ENCODE measurements around the gene MBNL1.

MBNL1 gene, protein sequence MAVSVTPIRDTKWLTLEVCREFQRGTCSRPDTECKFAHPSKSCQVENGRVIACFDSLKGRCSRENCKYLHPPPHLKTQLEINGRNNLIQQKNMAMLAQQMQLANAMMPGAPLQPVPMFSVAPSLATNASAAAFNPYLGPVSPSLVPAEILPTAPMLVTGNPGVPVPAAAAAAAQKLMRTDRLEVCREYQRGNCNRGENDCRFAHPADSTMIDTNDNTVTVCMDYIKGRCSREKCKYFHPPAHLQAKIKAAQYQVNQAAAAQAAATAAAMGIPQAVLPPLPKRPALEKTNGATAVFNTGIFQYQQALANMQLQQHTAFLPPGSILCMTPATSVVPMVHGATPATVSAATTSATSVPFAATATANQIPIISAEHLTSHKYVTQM

DNA sequence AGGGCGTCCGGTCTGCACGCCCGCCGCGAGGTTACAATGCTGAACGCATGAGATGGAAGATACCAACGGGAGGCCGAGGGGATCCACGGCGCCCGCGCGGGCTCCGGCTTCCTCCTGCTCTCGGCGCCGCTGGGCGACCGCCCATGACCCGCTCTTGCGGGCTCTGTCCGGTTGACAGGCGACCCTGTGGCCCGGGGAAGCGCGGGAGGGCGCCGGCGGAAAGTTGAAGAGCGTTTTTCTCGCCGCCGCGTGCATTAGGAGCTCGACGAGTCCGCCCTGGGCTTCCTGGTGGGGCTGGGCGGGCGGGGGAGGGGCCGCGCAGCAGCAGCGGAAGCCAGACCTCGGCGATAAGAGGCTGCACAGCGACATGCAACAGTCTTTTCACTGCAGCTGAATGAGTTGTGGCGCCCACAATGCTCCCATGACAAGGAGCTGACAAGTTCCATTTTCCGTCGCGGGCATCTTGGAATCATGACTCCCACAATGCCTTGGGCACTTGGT, at the start of gene MBNL1:
Gene MBNL1, plus strand, starts transcription at position 375 of the 501 bp plus-strand sequence. CDS start 31,265 bp downstream, outside the sequence.
- peak; percentile 87 for DNase-seq

DNA sequence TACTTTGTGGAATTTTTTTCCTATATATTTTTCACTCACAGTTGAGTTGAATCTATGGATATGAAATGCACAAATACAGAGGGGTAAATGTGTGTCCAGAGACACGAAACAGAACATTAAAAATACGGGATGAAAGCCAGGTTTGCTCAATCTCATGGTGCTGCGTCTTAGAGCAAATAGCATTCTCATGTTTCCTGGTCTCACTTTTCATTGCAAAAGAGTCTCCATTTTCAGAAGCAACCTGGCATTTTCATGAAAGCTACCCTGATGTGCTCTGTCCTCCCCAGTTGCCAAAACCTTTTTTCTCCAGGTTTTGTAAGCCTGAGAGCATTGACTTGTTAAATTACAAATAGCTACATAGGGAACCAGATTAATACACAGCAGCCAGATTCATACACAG, 49.5 kb upstream of the MBNL1 start:
- DNase-seq: no peak

DNA sequence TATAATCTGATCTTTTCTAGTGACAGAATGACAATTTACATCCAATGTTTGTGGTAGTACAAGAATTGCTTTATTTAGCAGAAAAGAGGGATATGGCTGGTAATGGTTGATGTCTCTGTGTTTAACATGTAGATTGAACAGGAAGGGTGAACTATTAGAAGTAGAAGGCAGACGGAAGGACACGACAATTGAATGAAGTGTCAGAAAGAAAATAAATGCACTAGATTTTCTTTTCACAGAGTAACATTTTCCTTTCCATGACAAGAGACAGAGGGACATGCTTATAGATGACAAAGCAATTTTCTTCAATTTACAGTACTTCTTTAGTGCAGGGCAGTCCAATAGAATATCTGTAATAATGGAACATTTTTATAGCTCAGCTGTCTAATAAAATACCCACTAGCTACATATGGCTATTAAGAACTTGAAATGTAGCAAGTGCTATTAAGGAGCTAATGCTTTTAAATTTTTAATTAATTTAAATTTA, 48.9 kb upstream of the MBNL1 start:
- no peak for DNase-seq

DNA sequence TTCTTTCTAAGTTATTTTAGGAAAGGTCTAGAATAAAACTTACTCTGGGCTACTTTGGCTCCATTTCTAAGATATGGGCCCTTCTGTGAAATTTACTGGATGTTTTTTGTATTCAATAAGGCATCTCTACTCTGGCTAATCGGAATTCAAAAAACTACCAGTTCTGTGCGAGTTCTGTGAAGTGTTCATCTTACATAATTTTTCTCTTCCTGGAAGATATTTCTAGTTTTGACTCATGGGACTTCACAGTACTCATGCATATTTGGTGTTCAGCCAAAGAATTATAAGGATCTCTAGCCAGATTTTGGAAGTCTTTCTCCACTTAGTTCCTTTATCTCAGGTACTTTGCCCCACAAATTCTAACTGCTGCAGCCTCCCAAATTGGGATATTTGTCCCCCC, 46.4 kb upstream of the MBNL1 start:
- DNase-seq: no peak

DNA sequence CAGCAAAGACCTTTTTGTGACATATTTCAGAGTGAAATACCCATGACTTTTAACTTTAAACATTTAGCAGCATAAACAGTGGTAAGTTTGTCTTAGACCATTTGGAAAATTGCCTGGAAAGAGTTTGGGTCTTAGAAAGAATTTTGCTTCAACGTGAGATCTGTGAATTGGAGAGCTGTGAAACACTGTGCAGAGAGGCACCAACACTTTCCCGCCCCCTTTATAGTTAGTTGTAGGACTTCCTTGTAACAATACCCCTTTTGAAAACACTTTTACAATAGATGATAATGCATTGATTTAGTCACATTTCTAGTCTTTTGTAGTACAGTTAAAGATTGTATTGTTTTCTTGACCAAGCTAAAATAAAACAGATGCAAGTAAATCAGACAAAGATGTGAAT, 43.5 kb upstream of the MBNL1 start:
- DNase-seq: no peak

DNA sequence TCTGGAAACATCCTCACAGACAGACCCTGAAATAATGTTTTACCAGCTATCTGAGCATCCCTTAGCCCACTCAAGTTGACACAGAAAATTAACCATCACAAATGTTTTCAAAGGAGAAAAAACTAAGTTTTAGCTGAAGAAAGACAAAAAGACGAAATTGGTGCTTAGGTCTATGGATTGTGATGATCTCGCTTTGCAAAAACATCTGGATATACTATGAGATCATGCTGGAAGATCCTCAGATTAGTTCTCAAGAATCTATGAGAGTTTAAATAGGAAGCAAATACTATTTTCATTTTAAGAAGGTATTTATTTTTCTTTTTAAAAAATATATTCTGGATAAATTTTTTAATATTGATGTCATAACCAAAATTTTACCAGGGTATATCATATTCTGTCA, 42.6 kb upstream of the MBNL1 start:
- no peak for DNase-seq

DNA sequence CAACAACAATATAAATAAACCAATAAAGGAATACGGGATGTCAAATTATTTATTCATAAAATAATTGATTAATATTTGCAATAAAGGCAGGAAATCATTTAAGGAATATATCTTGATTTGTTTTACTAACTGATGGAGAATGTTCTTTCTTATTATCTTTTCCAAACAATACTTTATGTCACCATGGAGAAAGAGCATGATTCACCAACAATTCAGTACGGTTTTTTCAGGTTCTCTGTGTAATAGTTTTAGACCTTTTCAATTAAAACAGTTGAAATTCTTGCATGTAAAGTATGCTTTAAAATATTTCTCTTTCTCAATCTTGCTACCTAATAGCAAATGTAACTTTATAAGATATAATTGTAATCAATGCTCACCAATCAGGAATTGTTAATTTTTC, 41.7 kb upstream of the MBNL1 start:
- no peak for DNase-seq

DNA sequence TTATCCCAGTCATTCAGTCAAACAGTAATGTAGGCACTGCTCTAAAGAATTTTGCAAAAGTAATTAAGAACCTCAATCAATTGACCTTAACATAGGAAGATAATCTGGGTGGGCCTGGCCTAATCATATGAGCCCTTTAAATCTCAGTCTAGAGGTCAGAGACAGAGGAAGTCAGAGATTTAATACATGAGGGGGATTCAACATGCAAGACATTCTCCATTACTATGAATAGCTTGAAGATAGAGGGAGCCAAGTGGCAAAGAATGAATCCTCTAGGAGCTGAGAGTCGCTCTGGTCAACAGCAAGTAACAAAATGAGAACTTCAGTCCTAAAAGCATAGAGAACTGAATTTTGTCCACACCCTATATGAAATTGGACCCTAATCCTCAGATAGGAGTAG, 39.0 kb upstream of the MBNL1 start:
- no peak for DNase-seq

DNA sequence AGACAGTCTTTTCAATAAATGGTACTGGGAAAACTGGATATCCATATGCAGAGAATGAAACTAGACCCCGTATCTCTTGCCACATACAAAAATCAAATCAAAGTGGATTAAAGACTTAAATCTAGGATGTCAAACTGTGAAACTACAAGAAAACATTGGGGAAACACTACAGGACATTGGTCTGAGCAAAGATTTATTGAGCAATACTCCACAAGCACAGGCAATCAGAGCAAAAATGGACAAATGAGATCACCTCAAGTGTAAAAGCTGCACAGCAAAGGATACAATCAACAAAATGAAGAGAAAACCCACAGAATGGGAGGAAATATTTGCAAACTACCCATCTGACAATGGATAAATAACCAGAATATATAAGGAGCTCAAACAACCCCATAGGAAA, 38.4 kb upstream of the MBNL1 start:
- DNase-seq: no peak

DNA sequence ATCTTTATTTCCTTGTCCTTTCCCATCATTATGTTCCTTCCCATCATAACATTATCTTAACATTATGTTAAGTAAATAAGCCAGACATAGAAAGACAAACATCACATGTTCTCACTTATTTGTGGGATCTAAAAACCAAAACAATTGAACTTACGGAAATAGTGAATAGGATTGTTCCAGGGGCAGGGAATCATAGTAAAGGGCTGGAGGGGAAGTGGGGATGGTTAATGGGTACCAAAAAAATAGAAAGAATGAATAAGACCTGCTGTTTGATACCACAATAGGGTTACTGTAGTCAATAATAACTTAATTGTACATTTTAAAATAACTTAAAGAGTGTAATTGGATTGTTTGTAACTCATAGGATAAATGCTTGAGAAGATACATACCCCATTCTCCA, 36.7 kb upstream of the MBNL1 start:
- DNase-seq: no peak

DNA sequence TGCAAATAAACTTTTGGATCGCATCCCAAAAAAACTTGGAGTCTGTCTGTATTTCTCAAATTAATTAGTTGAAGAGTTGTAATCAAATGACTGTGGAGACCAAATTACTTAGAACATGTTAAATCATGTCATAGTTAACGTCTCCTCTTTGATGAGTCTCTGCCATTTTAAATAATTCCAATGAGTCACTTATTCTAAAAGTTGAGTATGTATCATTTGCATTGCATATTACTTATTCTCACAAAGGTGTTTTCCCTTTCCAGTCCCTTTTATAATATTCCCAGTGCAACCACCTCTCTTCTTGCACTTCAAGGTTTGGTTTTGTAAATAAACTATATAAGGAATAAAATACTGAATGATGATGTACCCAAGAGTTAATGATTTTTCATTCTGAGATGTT, 36.0 kb upstream of the MBNL1 start:
- no peak for DNase-seq

DNA sequence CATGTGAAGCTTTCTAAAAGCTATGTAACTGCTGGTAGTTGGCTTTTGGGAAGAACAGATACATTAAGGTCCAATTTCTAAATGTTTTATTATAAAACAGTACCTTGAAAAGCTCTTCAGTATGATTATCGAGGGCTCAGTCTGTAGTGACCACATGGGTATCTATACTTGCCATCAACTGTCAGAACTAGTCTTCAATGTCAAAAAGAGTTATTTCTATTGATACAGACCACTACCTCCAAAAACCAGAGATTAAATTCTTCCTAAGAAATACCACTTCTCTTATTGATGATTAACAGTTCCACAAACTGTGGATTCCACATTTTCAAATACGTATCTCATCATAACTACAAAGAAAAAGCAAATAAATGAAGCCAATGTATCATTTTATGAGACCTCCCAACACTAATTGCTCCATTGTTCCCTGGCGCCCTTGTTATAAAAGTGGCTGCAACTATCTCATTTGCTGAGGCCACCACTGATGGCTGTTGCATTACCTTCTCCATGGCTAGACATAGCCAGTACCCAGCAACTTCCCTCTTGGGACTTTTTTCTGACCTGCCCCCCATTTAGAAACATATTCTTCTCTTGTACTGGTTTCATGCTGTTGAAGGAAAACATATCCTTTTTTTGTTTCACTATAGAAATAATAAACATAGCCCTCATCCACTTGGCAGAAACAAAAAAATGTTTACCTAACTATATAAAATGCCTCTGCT, 33.9 kb upstream of the MBNL1 start:
- no peak for DNase-seq

DNA sequence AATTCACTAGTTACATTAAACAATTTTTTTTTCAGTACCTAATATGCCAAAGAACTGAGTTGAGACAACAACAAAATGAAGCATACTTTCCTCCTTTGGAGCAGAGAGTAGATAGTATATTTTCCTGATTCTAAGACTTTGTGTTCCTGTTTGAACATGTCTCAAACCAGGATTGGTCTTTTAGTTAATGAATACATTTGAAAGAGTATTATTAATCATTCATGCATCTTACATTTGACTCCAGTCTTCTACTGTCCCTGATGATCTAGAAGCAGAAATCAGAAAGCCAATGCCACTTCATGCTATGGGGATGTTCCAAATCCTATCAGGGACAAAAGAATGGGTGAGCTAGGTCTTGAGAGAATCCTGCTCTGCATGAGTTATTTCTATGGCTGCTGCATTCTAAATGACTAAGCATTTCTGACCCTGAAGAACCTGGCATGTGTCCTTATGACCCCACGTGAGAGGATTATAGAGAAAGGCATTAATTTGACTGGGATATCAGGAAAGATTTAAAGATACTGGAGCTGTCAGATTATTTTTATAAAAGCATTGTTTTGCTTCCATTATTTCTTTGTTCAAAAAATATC, 32.9 kb upstream of the MBNL1 start:
- DNase-seq: no peak

DNA sequence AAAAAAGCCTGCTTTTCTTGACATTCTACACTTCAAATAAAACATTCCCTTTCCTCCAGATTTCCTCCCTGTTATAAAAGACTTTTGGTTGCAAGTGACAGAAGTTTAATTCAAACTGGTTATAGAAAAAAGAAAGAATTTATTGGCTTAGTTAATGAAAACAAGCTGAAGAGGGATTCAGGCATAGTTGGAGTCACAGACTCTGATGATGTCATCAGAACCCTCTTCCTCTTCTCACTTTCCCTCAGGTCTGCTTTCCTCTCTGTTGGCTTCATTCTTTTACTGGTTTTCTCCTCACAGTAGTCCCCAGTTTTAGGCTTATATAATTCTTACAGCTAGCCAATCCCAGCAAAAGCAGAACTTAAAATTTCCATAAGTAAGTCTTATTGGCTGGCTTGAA, 32.0 kb upstream of the MBNL1 start:
- DNase-seq: no peak

DNA sequence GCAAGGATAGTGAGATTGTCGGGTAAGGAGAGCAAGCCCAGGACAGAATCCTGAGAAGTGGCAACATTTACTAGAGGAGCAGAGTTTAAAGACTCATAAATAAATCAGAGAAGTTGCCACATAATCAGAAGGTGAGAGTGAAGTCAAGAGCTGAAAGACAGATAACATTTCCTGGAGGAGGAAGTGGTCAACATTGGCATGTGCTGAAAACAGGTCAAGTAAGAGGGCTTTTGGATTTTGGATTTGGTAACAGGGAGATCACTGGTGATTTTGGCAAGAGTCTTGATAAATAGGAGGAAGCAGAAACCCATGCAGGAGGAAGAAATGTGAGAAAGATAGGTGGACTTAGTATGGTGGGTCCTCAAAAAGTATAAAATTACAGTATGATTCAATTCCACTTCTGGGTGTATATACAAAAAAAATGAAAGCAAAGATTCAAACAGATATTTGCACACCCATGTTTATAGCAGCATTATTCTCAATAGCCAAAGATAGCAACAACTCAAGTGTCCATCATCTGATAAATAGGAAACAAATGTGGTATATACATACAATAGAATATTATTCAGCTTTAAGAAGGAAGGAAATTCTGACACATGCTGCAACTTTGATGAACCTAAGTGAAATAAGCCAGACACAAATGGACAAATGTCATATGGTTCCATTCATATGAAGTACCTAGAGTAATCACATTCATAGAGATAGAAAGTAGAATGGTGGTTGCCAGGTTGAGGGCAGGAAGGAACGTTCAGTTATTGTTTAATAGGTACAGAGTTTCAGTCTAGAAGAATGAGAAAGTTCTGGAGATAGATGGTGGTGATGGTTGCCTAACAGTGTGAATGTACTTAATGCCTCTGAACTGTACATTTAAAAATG, 27.3 kb upstream of the MBNL1 start:
- DNase-seq: no peak

DNA sequence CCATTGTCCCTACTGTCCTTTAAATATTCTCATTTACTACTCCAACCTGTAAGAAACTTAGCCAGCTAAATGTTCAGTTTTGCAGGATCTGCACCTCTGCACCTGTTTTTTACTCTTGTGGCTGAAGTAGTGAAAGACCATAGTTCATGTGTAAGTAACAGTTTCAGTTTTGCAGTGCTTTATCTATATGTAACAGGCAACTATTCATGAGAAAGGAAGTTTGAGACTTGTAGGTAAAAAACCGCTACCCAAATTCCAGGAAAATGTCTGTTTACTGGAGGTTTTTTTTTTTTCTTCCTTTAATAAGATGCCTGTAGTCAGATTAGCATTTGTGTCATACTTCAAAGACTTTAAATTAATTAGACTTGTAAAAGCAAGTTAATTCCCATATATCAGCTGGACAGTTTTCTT, 25.4 kb upstream of the MBNL1 start:
- no peak for DNase-seq

DNA sequence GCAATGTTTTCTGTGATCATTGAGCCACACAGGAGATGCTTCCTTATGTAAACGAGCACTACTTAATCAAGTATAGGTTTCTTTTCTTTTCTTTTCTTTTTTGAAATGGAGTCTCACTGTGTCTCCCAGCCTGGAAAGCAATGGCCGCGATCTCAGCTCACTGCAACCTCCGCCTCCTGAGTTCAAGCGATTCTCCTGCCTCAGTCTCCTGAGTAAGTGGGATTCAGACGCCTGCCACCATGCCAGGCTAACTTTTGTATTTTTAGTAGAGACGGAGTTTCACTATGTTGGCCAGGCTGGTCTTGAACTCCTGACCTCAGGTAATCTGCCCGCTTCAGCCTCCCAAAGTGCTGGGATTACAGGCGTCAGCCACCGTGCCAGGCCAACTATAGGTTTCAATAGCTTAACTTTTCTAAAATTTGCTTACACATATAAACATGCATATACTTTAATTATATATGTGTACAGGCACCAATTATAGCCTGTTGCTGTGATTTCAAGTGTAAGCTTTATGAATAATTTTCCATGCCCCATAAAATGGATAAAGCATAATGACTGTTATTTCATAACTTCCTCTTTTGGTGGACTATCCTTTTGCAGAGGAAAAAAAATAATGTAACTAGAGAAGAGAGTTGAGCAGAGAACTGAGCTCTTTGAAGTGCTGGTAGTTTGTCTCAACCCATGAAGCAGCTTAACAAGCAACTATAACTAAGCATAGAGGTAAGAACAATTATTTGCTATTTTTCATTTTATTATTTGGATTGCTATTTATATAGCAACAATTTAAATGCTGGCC, 24.8 kb upstream of the MBNL1 start:
- DNase-seq: peak; percentile 48

DNA sequence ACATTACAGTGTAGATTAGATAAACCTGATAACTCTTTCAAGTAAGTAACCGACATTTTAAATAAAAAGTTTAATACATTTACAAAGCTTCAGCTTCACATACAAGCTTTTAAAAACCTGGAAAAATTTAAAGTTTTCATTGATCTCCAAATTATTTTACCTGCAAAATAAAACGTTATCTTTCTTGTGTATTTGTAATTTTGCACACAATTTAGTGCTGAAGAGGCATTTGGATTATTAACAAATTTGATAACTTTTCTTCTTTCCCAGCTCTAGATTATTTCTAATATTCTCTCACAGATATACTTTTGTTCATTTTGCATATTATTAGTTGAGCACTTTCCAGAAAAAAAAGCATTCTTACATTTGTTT, 24.2 kb upstream of the MBNL1 start:
- DNase-seq: no peak

DNA sequence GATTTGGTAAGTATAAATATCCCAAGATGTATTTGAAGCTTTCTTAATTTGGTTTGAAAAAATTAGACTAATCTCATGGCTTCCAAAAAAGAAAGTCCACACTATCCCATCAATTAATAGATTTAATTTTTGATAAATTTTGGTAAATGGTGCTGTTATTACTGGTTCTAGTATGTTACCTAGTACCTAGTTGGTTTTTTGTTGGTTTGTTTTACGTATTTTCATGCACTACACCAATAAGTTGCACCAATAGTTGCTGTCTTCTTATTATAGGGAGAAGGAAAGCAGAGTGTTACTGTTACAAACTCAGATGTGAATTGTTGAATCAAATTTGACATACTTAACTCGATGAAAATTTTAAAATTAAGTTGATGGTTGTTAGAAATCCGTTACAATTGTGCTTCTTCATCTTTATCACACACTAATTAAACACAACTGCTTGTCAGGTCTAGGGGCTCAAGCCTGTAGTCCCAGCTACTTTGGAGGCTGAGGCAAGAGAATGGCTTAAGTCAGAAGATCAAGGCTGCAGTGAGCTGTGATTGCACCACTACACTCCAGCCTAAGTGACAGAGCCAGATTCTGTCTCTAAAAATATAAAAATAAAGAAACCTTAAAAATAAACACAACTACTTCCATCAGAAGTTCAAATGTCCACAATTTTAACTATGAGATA, 23.1 kb upstream of the MBNL1 start:
- no peak for DNase-seq

DNA sequence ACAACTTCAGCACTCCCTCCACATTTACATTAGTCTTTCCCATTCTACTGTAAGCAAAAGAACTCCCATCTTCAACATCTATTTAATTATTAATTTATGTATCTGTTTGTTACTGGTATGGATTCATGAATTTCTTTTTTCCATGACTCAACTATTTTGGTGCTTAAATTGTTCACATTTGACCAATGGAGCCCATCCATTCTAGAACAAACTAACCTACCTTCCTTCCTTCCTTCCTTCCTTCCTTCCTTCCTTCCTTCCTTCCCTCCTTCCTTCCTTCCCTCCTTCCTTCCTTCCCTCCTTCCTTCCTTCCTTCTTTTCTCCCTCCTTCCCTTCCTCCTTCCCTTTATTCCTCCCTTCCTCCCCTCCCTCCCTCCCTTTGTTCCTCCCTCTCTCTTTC, 16.8 kb upstream of the MBNL1 start:
- no peak for DNase-seq

DNA sequence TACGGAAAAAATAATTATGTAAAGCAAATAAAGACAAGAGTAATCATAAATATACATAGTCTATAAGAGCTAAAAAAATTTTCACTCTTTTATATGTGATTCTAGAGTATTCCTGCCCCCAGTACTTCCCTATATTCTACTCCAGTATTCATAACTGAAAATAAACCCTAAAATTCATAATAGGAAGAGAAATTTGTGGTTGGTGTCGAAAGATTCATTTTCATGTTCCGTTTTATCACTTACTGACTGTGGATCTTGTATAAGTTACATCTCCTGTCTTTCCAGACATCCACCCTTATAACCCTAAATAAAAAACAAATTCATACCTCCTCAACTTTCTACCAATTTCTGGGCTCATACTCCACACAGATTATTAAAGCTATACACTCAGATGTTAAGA, 16.0 kb upstream of the MBNL1 start:
- DNase-seq: no peak
